ENCODE results near the gene ZNF780B.

The ZNF780B gene

GRCh38 chr19:39986643-39987042, 69.4 kb downstream of the ZNF780B start:
- Histone ChIP-seq H3K27me3 (ENCODE audit: insufficient read depth, low read depth, severe bottlenecking) (no peaks in the 10 kb centered on the region), H3K36me3 (peaks cover 16% of the 10 kb centered on the region; the same call in 1 of the 2 replicates), H3K4me3 (ENCODE audit: low read depth, low read length) (no peak overlapping the region), H3K27ac (no peak overlapping the region), H3K9me3 (ENCODE audit: severe bottlenecking) (peaks cover 14% of the 10 kb centered on the region)
- TF ChIP-seq, protein P1, sequence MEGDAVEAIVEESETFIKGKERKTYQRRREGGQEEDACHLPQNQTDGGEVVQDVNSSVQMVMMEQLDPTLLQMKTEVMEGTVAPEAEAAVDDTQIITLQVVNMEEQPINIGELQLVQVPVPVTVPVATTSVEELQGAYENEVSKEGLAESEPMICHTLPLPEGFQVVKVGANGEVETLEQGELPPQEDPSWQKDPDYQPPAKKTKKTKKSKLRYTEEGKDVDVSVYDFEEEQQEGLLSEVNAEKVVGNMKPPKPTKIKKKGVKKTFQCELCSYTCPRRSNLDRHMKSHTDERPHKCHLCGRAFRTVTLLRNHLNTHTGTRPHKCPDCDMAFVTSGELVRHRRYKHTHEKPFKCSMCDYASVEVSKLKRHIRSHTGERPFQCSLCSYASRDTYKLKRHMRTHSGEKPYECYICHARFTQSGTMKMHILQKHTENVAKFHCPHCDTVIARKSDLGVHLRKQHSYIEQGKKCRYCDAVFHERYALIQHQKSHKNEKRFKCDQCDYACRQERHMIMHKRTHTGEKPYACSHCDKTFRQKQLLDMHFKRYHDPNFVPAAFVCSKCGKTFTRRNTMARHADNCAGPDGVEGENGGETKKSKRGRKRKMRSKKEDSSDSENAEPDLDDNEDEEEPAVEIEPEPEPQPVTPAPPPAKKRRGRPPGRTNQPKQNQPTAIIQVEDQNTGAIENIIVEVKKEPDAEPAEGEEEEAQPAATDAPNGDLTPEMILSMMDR (IDR thresholded peaks at IDR 0.05; ENCODE audit: low read depth, low read length) = no peak
- no peak for DNase-seq

DNA sequence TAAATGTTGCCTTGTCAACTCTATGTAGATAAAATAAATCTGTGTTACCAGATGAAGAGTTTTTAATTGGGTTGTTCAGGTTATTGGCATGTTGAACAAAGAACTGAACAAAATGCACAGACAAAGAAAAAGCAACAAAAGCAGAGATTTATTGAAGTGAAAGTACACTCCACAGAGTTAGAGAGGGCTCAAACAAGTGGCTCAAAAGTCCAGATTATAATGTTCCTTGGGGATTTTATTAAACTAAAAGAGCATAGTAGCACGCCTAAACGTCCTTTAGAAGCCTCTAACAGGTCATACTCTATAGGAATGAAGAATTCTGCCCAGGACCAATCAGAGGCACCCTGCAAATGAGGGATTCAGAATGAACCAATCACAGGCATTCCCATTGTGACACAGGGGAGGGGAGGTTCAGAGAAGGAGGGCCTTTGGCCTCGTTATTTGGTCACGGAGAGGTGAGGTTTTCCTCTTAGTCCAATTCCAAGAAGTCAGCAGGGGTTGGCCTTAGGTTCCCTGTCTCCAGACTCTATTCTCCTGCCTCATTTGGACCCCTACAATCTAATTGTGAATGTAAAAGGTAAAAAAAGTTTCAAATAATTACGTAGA, 72.2 kb downstream of the ZNF780B start:
- no peak overlapping the region for H3K27ac ChIP-seq
- H3K36me3 ChIP-seq = peaks cover 41% of the 10 kb centered on the region
- H3K27me3 ChIP-seq (ENCODE audit: insufficient read depth, low read depth, severe bottlenecking) = no peaks in the 10 kb centered on the region
- no peak overlapping the region for H3K4me3 ChIP-seq (ENCODE audit: low read depth, low read length)
- peaks cover 14% of the 10 kb centered on the region for H3K9me3 ChIP-seq (ENCODE audit: severe bottlenecking)
- DNase-seq = no peak
- TF ChIP-seq, protein P1 (IDR thresholded peaks at IDR 0.05; ENCODE audit: low read depth, low read length) = no peak

DNA sequence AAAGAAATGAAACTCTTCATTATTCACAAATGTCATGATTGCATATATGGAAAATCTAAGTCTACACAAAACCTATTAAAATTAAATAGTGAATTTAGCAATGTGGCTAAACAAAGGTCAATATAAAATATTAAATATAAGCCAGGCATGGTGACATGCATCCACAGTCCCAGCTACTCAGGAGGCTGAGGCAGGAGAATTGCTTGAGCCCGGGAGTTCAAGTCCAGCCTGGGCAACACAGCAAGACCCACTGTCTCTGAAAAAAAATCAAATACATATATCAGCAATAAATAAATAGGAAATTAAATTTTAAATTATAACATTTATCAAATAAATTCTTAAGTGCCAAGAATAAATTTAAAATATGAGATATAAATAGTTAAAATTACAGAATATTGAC, 73.1 kb downstream of the ZNF780B start:
- TF ChIP-seq, protein P1 (IDR thresholded peaks at IDR 0.05; ENCODE audit: low read depth, low read length) = no peak
- H3K27ac ChIP-seq = no peak overlapping the region
- H3K36me3 ChIP-seq = peaks cover 50% of the 10 kb centered on the region
- peaks cover 14% of the 10 kb centered on the region for H3K9me3 ChIP-seq (ENCODE audit: severe bottlenecking)
- no peak for DNase-seq
- no peak overlapping the region for H3K4me3 ChIP-seq (ENCODE audit: low read depth, low read length)
- no peaks in the 10 kb centered on the region for H3K27me3 ChIP-seq (ENCODE audit: insufficient read depth, low read depth, severe bottlenecking)
